Forelimb muscle (tissue), 1 donor: ENCODE data around the gene BPIFB4. TPM values are rescaled to one million over a fixed set of nuclear protein-coding genes. Genes with fewer than 3 reads are reported as not detected.
"Not testable (repeated sequence)": the region's sequence is repeated elsewhere in the genome, so short reads cannot be mapped to it uniquely, and the experiment has no call there.

Source experiments
- DNase-seq: peaks from one replicate; pipeline ENCODE4 v3.0.0-alpha.2; 2013; ENCODE audit warnings: low read depth
- polyA plus RNA-seq: library from polyadenylated mRNA; unstranded; fragments of 120-200 nt; gene quantifications from one replicate; pipeline ENCODE4 v1.2.1, GENCODE V29; 2013; ENCODE audit not compliant: insufficient read length

Gene BPIFB4
- polyA plus RNA-seq, 1 donor = 0.29 TPM

- DNase-seq = no peak
Measured at GRCh38 chr20:33119725-33120720, 40.6 kb downstream of the BPIFB4 start.

GRCh38 chr20:33120934-33121333, 41.5 kb downstream of the BPIFB4 start:
- no peak for DNase-seq

- not testable (repeated sequence) for DNase-seq
Measured at GRCh38 chr20:33122297-33122696, 42.9 kb downstream of the BPIFB4 start.

- DNase-seq = no peak
Measured at GRCh38 chr20:33124261-33124660, 44.8 kb downstream of the BPIFB4 start.

GRCh38 chr20:33124994-33125393, 45.6 kb downstream of the BPIFB4 start:
- DNase-seq = no peak

GRCh38 chr20:33125983-33126382, 46.5 kb downstream of the BPIFB4 start:
- no peak for DNase-seq

- DNase-seq = no peak
Measured at GRCh38 chr20:33127422-33128097, 48.1 kb downstream of the BPIFB4 start.

- DNase-seq = no peak
Measured at GRCh38 chr20:33130568-33131061, 51.2 kb downstream of the BPIFB4 start.

GRCh38 chr20:33131949-33132473, 52.6 kb downstream of the BPIFB4 start:
- no peak for DNase-seq

GRCh38 chr20:33132513-33133372, 53.3 kb downstream of the BPIFB4 start:
- DNase-seq = no peak

GRCh38 chr20:33133373-33133941, 54.0 kb downstream of the BPIFB4 start:
- DNase-seq = no peak

- no peak for DNase-seq
Measured at GRCh38 chr20:33137195-33137594, 57.8 kb downstream of the BPIFB4 start.

GRCh38 chr20:33139467-33139866, 60.0 kb downstream of the BPIFB4 start:
- no peak for DNase-seq

- DNase-seq = no peak
Measured at GRCh38 chr20:33145521-33145920, 66.1 kb downstream of the BPIFB4 start.

GRCh38 chr20:33147299-33147698, 67.9 kb downstream of the BPIFB4 start:
- DNase-seq = no peak

GRCh38 chr20:33148040-33148439, 68.6 kb downstream of the BPIFB4 start:
- no peak for DNase-seq

- no peak for DNase-seq
Measured at GRCh38 chr20:33154252-33154651, 74.8 kb downstream of the BPIFB4 start.

GRCh38 chr20:33158637-33159385, 79.4 kb downstream of the BPIFB4 start:
- no peak for DNase-seq

GRCh38 chr20:33159713-33160112, 80.3 kb downstream of the BPIFB4 start:
- DNase-seq = no peak

- DNase-seq = no peak
Measured at GRCh38 chr20:33160681-33161080, 81.2 kb downstream of the BPIFB4 start.
